Fibroblast of skin of scalp (primary cell): ENCODE measurements around the gene PTPRO.

Experiments used
- DNase-seq: peaks from one replicate; pipeline ENCODE4 v3.0.0-alpha.2; 2013

The PTPRO gene

GRCh38 chr12:15561396-15561795 is 239.1 kb downstream of the PTPRO start:
- no peak for DNase-seq

GRCh38 chr12:15562263-15562662 is 240.0 kb downstream of the PTPRO start:
- no peak for DNase-seq

- DNase-seq = peak; percentile 67
Measured at GRCh38 chr12:15563663-15564062, 241.4 kb downstream of the PTPRO start.

- DNase-seq = no peak
Measured at GRCh38 chr12:15574353-15574752, 252.0 kb downstream of the PTPRO start.

- peak; percentile 50 for DNase-seq
Measured at GRCh38 chr12:15575671-15576541, 253.6 kb downstream of the PTPRO start.

- no peak for DNase-seq
Measured at GRCh38 chr12:15580431-15580830, 258.1 kb downstream of the PTPRO start.

- peak; percentile 51 for DNase-seq
Measured at GRCh38 chr12:15581006-15581405, 258.7 kb downstream of the PTPRO start.

- no peak for DNase-seq
Measured at GRCh38 chr12:15583804-15584203, 261.5 kb downstream of the PTPRO start.

GRCh38 chr12:15584366-15585041 is 262.2 kb downstream of the PTPRO start:
- peak; percentile 69 for DNase-seq

GRCh38 chr12:15589328-15590032 is 267.2 kb downstream of the PTPRO start:
- no peak for DNase-seq

- peak; percentile 79 for DNase-seq
Measured at GRCh38 chr12:15590180-15590826, 268.0 kb downstream of the PTPRO start.

GRCh38 chr12:15591811-15592210 is 269.5 kb downstream of the PTPRO start:
- DNase-seq = no peak

GRCh38 chr12:15592934-15593333 is 270.6 kb downstream of the PTPRO start:
- DNase-seq = no peak

GRCh38 chr12:15596174-15596573 is 273.9 kb downstream of the PTPRO start:
- DNase-seq = no peak

GRCh38 chr12:15597125-15597830 is 275.0 kb downstream of the PTPRO start:
- no peak for DNase-seq

GRCh38 chr12:15599266-15600037 is 277.1 kb downstream of the PTPRO start:
- DNase-seq = peak; percentile 79

GRCh38 chr12:15600223-15600935 is 278.1 kb downstream of the PTPRO start:
- DNase-seq = no peak

GRCh38 chr12:15601210-15601800 is 279.0 kb downstream of the PTPRO start:
- peak; percentile 83 for DNase-seq

- DNase-seq = no peak
Measured at GRCh38 chr12:15602051-15602672, 279.9 kb downstream of the PTPRO start.
